CD14-positive monocyte (primary cell): ENCODE data around the gene GAS6. TPM values are rescaled to one million over a fixed set of nuclear protein-coding genes. Genes with fewer than 3 reads are reported as not detected.

Experiments
- DNase-seq, 3 donors: peaks; one replicate each; pipeline ENCODE4 v3.0.0-alpha.2; 2011 to 2022
- H2AFZ ChIP-seq: 2 replicates; pipeline ENCODE4 v1.6.0; 2012; ENCODE audit warnings: mild to moderate bottlenecking, low read depth, low read length, inconsistent platforms; ENCODE audit not compliant: insufficient read depth, poor library complexity, severe bottlenecking
- H3K27ac ChIP-seq, 2 donors: 1 replicate in 1 of 2; 2 replicates in 1 of 2; pipeline ENCODE4 v1.5.1; 2012 to 2013; ENCODE audit warnings: low read length in 2 of 2, control low read depth in 1 of 2, inconsistent platforms in 1 of 2, low read depth in 1 of 2, mild to moderate bottlenecking in 1 of 2
- H3K27me3 ChIP-seq, 2 donors: one replicate each; pipeline versions ENCODE4 v1.6.0 to v1.6.1; 2011 to 2013; ENCODE audit warnings: low read length in 2 of 2; ENCODE audit not compliant: control insufficient read depth in 2 of 2, insufficient read depth in 2 of 2
- H3K36me3 ChIP-seq, 2 donors: replicated peaks in 1 of 2; 1 replicate in 1 of 2; 2 replicates in 1 of 2; pipeline versions ENCODE4 v1.5.1 to v1.6.1; 2012 to 2013; ENCODE audit warnings: low read length in 2 of 2, control low read depth in 1 of 2, inconsistent platforms in 1 of 2, mild to moderate bottlenecking in 1 of 2; ENCODE audit not compliant: insufficient read depth in 2 of 2, control insufficient read depth in 1 of 2
- H3K4me1 ChIP-seq, 2 donors: 1 replicate in 1 of 2; 2 replicates in 1 of 2; pipeline versions ENCODE4 v1.5.1 to v1.6.1; 2012 to 2013; ENCODE audit warnings: low read length in 2 of 2, control low read depth in 1 of 2, inconsistent platforms in 1 of 2, mild to moderate bottlenecking in 1 of 2, moderate library complexity in 1 of 2; ENCODE audit not compliant: insufficient read depth in 2 of 2, control insufficient read depth in 1 of 2
- H3K4me2 ChIP-seq: replicated peaks from 2 replicates; pipeline ENCODE3; 2012; ENCODE audit warnings: low read length, moderate library complexity, mild to moderate bottlenecking; ENCODE audit not compliant: poor library complexity, severe bottlenecking; ENCODE audit errors: extremely low read depth
- H3K4me3 ChIP-seq, 3 experiments: fragments of 200-600 bp in 1 of 3; sonication (generic) in 1 of 3; replicated peaks in 1 of 3; 1 replicate in 2 of 3; 2 replicates in 1 of 3; pipeline ENCODE4 v1.5.1; 2011 to 2013; ENCODE audit warnings: low read length in 3 of 3, mild to moderate bottlenecking in 3 of 3, control low read depth in 2 of 3, low read depth in 2 of 3, inconsistent platforms in 1 of 3, moderate library complexity in 1 of 3
- H3K79me2 ChIP-seq: 2 replicates; pipeline ENCODE4 v1.6.0; 2012; ENCODE audit warnings: mild to moderate bottlenecking, control low read depth, inconsistent platforms, low read length, moderate library complexity; ENCODE audit not compliant: insufficient read depth
- H3K9ac ChIP-seq: 2 replicates; pipeline ENCODE4 v1.6.0; 2017; ENCODE audit warnings: low read length, mild to moderate bottlenecking; ENCODE audit not compliant: insufficient read depth, poor library complexity, severe bottlenecking
- H3K9me3 ChIP-seq, 2 donors: replicated peaks in 1 of 2; 1 replicate in 1 of 2; 2 replicates in 1 of 2; pipeline versions ENCODE4 v1.5.1 to v1.6.1; 2012 to 2013; ENCODE audit warnings: low read length in 2 of 2, control low read depth in 1 of 2; ENCODE audit not compliant: control insufficient read depth in 1 of 2, insufficient read depth in 1 of 2
- H4K20me1 ChIP-seq: 2 replicates; pipeline ENCODE4 v1.6.0; 2012; ENCODE audit warnings: mild to moderate bottlenecking, low read length, control low read depth, moderate library complexity; ENCODE audit not compliant: insufficient read depth
- H3K27ac Mint-ChIP-seq, 7 donors: one replicate each; pipeline ENCODE4 v1.8.0; 2020; ENCODE audit warnings: mild to moderate bottlenecking in 7 of 7, mixed read lengths in 7 of 7, moderate library complexity in 6 of 7, inconsistent platforms in 2 of 7
- H3K27me3 Mint-ChIP-seq, 3 donors: one replicate each; pipeline ENCODE4 v1.8.0; 2021 to 2022; ENCODE audit warnings: low read depth in 3 of 3, mild to moderate bottlenecking in 3 of 3, mixed read lengths in 3 of 3, moderate library complexity in 3 of 3, inconsistent platforms in 1 of 3
- H3K36me3 Mint-ChIP-seq, 2 donors: one replicate each; pipeline ENCODE4 v1.8.0; 2020; ENCODE audit warnings: mixed read lengths in 2 of 2, inconsistent platforms in 1 of 2, mild to moderate bottlenecking in 1 of 2
- H3K4me1 Mint-ChIP-seq: one replicate; pipeline ENCODE4 v1.8.0; 2020; ENCODE audit warnings: mild to moderate bottlenecking, mixed read lengths
- H3K4me3 Mint-ChIP-seq, 2 donors: one replicate each; pipeline ENCODE4 v1.8.0; 2020; ENCODE audit warnings: mild to moderate bottlenecking in 2 of 2, mixed read lengths in 2 of 2, moderate library complexity in 1 of 2
- H3K9me3 Mint-ChIP-seq, 7 donors: one replicate each; pipeline ENCODE4 v1.8.0; 2020 to 2022; ENCODE audit warnings: mixed read lengths in 7 of 7, mild to moderate bottlenecking in 6 of 7, moderate library complexity in 6 of 7, inconsistent platforms in 2 of 7
- CTCF ChIP-seq: fragments of 200-600 bp; IDR thresholded peaks from one replicate; pipeline ENCODE4 v1.8.0; 2022; ENCODE audit warnings: antibody characterized with exemption, mild to moderate bottlenecking
- WGBS: methylation state at CpG from one replicate; pipeline ENCODE4 v1.1.5; 2013; ENCODE audit warnings: missing lambda C conversion rate; ENCODE audit not compliant: insufficient coverage; 5-methylcytosine and 5-hydroxymethylcytosine counted together
- intact Hi-C, 2 donors: fragments of 100-400 bp; cut with micrococcal nuclease; formaldehyde crosslinking; loops; one replicate each; pipeline versions ENCODE4 v1.15.0 to v1.15.1; 2023
- polyA plus RNA-seq, 3 donors: library from polyadenylated mRNA; depleted of rRNA in 1 of 3; unstranded in 2 of 3; stranded (reverse) in 1 of 3; fragments of 300-500 nt in 2 of 3; fragments of >200 nt in 1 of 3; fragmentation: Illumina TruSeq in 2 of 3; gene quantifications; 1 replicate in 2 of 3; 2 replicates in 1 of 3; pipeline ENCODE4 v1.2.3, GENCODE V29; 2012 to 2021

Gene GAS6
- polyA plus RNA-seq, 3 donors: 1.8 to 7.5 (median 1.9) TPM

DNA sequence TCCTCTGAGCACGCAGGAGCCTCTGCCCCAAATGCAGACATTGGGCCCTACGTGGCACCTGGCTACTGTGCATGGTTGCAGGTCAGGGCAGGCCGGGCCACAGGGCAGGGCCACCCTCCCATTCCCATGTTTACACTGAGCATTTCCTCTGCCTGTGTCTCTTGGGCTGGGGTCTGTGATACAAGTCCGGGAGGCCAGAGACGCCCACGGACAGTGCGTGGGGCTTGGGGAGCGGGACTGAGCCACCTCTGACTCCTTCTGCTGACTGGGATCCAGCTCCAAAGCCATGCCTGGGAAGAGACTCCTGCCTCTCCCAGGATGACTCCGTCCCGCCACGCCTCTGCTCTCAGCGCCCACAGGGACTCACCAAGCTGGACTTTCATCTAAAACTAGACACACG lies 18.8 kb downstream of the GAS6 start:
- Histone ChIP-seq H3K4me2 (no peak overlapping the region), H4K20me1 (no peaks in the 10 kb centered on the region), H3K9ac (no peak overlapping the region), H3K9me3 (no peaks in the 10 kb centered on the region), H3K4me1 (no peaks in the 10 kb centered on the region), H3K27me3 (peaks cover 0 to 20% of the 10 kb centered on the region in 2 donors), H3K79me2 (no peaks in the 10 kb centered on the region), H3K36me3 (no peaks in the 10 kb centered on the region), H2AFZ (no peak overlapping the region), H3K4me3 (no peak overlapping the region), H3K27ac (no peak overlapping the region)
- H3K4me1 Mint-ChIP-seq: peaks cover 2% of the 10 kb centered on the region
- peaks cover 0 to 30% (median 4%) of the 10 kb centered on the region in 7 donors for H3K9me3 Mint-ChIP-seq
- H3K27ac Mint-ChIP-seq: no peak overlapping the region
- DNase-seq: no peak
- intact Hi-C loops: no loop called here
- no peak overlapping the region for H3K4me3 Mint-ChIP-seq
- H3K27me3 Mint-ChIP-seq: peaks cover 23 to 40% (median 36%) of the 10 kb centered on the region in 3 donors
- WGBS: 92% methylated on average over 8 of the region's 13 CpGs
- H3K36me3 Mint-ChIP-seq: peaks cover 4 to 29% of the 10 kb centered on the region in 2 donors
- no peak for TF ChIP-seq CTCF

DNA sequence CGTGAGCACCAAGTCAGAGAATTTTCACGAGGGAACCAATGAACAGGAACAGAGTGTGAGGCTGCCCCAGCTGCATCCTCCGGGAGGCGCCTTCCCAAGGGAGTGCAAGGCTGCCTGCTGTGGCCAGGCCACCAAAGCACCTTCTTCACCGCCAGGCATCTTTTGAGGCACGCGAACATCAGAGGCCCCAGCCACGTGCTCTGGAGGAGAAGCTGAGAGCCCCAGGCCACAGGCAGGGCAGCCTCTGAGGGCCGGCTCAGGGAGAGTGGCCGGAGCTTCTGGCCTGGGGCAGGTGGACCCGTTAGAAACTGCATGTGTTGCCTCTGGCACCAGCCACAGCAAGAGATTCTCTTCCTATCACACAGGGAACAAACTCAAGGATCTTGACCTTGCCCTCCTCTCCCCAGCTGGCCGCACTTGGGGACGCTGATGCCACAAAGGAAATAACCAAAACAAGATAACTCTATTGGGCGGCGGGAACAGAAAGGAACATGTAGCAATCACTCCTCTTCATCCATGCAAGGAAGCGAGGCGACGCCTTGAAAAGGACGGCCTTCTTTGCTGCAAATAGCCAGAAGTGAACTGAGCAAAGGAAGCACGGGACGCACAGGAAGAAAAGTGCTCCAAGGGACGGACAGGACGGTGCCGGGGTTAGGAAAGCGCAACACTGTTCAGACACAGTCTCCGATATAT lies 19.9 kb downstream of the GAS6 start:
- peak overlapping the region in 1 of 7 donors; percentile 32 for H3K27ac Mint-ChIP-seq
- H3K27me3 ChIP-seq: peaks cover 0 to 20% of the 10 kb centered on the region in 2 donors
- no peaks in the 10 kb centered on the region for H3K4me1 ChIP-seq
- 38% methylated on average over 21 of the region's 26 CpGs for WGBS
- H3K36me3 ChIP-seq: no peaks in the 10 kb centered on the region
- no peak overlapping the region for H3K4me3 ChIP-seq
- no peak for DNase-seq
- H3K27me3 Mint-ChIP-seq: peaks cover 23 to 40% (median 32%) of the 10 kb centered on the region in 3 donors
- no peak overlapping the region for H3K4me2 ChIP-seq
- H3K9ac ChIP-seq: no peak overlapping the region
- peak overlapping the region in 1 of 2 donors; percentile 59 for H3K4me3 Mint-ChIP-seq
- no peak for TF ChIP-seq CTCF
- peaks cover 4 to 33% of the 10 kb centered on the region in 2 donors for H3K36me3 Mint-ChIP-seq
- no peaks in the 10 kb centered on the region for H3K9me3 ChIP-seq
- no peaks in the 10 kb centered on the region for H3K79me2 ChIP-seq
- H3K27ac ChIP-seq: no peak overlapping the region
- peaks cover 2% of the 10 kb centered on the region for H3K4me1 Mint-ChIP-seq
- intact Hi-C loops: no loop called here
- no peaks in the 10 kb centered on the region for H4K20me1 ChIP-seq
- no peak overlapping the region for H2AFZ ChIP-seq
- peaks cover 0 to 30% (median 4%) of the 10 kb centered on the region in 7 donors for H3K9me3 Mint-ChIP-seq
